Psoas muscle (tissue), 8 donors: ENCODE results near the gene VIPR2. TPM values are rescaled to one million over a fixed set of nuclear protein-coding genes. Genes with fewer than 3 reads are reported as not detected.

ENCODE experiments used
- ATAC-seq, 4 donors: fragments of 200-7000 bp; cut with Tn5 transposase; one replicate each; pipeline ENCODE4 v1.9.1; 2020; ENCODE audit warnings: moderate library complexity in 3 of 4, mild to moderate bottlenecking in 2 of 4
- DNase-seq, 2 donors: peaks; one replicate each; pipeline ENCODE4 v3.0.0-alpha.2; 2020
- H3K27ac ChIP-seq: fragments of 200-600 bp; one replicate; pipeline ENCODE4 v1.8.0; 2022
- H3K27me3 ChIP-seq, 3 donors: fragments of 200-600 bp in 1 of 3; one replicate each; pipeline versions ENCODE4 v1.6.1 to v1.8.0; 2013 to 2022; ENCODE audit warnings: low read length in 2 of 3, mild to moderate bottlenecking in 2 of 3, moderate library complexity in 1 of 3; ENCODE audit not compliant: insufficient read depth in 3 of 3
- H3K36me3 ChIP-seq, 2 donors: fragments of 200-600 bp in 1 of 2; one replicate each; pipeline versions ENCODE4 v1.6.1 to v1.8.0; 2013 to 2022; ENCODE audit warnings: low read depth in 1 of 2, mild to moderate bottlenecking in 1 of 2, moderate library complexity in 1 of 2; ENCODE audit not compliant: insufficient read depth in 1 of 2
- H3K4me1 ChIP-seq: fragments of 200-600 bp; one replicate; pipeline ENCODE4 v1.8.0; 2022
- H3K4me3 ChIP-seq: fragments of 200-600 bp; one replicate; pipeline ENCODE4 v1.8.0; 2022; ENCODE audit warnings: mild to moderate bottlenecking
- H3K9me3 ChIP-seq: fragments of 200-600 bp; one replicate; pipeline ENCODE4 v1.8.0; 2022
- WGBS, 3 donors: extraction: QIAGEN DNeasy Blood & Tissue Kit; methylation state at CpG; one replicate each; pipeline versions ENCODE4 v1.1.6 to v1.1.7; 2013; 5-methylcytosine and 5-hydroxymethylcytosine counted together
- intact Hi-C, 2 donors: fragments of 100-400 bp; cut with DNase I; formaldehyde crosslinking; loops; one replicate each; pipeline versions ENCODE4 v1.11.0 to v1.14.2; 2022
- polyA plus RNA-seq, 3 donors: library from polyadenylated mRNA; stranded (reverse); fragments of 200-250 nt; gene quantifications; one replicate each; pipeline ENCODE4 v1.2.3, GENCODE V29; 2013
- total RNA-seq, 4 donors: library from RNA; stranded (reverse); fragmentation: NEBNext Ultra II Directional in 2 of 4; extraction: Animal tissue kit (Norgen Biotek cat#: 25700) in 2 of 4; gene quantifications; one replicate each; pipeline versions ENCODE4 v1.2.1 to v1.2.4, GENCODE V29; 2021 to 2023
- TF ChIP-seq, protein P1 (sequence below): fragments of 200-600 bp; IDR thresholded peaks from one replicate; pipeline ENCODE4 v1.8.0; 2022; ENCODE audit warnings: antibody characterized with exemption
- donor health status: healthy with polysubstance abuse.
- donor health status: DM: no; HTN: no; CAD: no; lungs with moderate emphysema.
- donor health status: Bipolar disorder and iron deficiency.
- donor health status: healthy.
- donor health status: DM: yes; HTN: yes; CAD: no.
- donor health status: DM: no; HTN: no; CAD: no.
- donor health status: DM: no; HTN: no; CAD: no.
- donor health status: DM: yes; HTN: yes; CAD: no.

The VIPR2 gene
- total and polyA plus RNA-seq, 7 donors = 0.60 to 3.6 (median 2.4) TPM

DNA sequence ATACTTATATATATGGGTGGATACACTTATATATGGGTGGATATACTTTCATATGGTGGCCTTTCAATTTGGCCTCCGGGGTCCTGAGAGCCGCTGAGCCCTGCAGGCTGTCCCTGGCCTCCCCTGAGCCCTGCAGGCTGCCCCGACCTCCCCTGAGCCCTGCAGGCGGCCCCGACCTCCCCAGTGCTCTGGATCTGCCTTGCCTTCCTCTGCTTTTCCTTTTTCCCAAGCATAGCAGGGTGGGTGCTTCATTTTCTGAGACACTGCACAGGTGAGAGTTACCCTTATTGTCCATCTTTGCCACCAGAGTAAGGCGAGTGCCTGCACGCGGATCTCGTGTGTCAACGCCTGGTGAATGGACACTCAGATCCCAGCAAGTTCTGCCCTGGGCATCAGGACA is 106.6 kb downstream of the VIPR2 start:
- H3K9me3 ChIP-seq = no peaks in the 10 kb centered on the region
- DNase-seq (no peak), ATAC-seq (no peak)
- H3K27ac ChIP-seq = no peak overlapping the region
- peaks cover 8% of the 10 kb centered on the region for H3K4me1 ChIP-seq
- intact Hi-C loops = loop anchor here in 1 of 2 donors (10.0 kb wide), 1 partner anchor 107 kb away; the partner anchor contains the start of gene VIPR2
- TF ChIP-seq, protein P1, sequence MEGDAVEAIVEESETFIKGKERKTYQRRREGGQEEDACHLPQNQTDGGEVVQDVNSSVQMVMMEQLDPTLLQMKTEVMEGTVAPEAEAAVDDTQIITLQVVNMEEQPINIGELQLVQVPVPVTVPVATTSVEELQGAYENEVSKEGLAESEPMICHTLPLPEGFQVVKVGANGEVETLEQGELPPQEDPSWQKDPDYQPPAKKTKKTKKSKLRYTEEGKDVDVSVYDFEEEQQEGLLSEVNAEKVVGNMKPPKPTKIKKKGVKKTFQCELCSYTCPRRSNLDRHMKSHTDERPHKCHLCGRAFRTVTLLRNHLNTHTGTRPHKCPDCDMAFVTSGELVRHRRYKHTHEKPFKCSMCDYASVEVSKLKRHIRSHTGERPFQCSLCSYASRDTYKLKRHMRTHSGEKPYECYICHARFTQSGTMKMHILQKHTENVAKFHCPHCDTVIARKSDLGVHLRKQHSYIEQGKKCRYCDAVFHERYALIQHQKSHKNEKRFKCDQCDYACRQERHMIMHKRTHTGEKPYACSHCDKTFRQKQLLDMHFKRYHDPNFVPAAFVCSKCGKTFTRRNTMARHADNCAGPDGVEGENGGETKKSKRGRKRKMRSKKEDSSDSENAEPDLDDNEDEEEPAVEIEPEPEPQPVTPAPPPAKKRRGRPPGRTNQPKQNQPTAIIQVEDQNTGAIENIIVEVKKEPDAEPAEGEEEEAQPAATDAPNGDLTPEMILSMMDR = no peak
- H3K27me3 ChIP-seq = no peaks in the 10 kb centered on the region
- whole genome bisulfite sequencing, 3 donors = 82 to 85% (median 83%) methylated on average over 10 of the region's 10 CpGs
- H3K4me3 ChIP-seq = no peak overlapping the region
- H3K36me3 ChIP-seq = peaks cover 0 to 3% of the 10 kb centered on the region in 2 donors

DNA sequence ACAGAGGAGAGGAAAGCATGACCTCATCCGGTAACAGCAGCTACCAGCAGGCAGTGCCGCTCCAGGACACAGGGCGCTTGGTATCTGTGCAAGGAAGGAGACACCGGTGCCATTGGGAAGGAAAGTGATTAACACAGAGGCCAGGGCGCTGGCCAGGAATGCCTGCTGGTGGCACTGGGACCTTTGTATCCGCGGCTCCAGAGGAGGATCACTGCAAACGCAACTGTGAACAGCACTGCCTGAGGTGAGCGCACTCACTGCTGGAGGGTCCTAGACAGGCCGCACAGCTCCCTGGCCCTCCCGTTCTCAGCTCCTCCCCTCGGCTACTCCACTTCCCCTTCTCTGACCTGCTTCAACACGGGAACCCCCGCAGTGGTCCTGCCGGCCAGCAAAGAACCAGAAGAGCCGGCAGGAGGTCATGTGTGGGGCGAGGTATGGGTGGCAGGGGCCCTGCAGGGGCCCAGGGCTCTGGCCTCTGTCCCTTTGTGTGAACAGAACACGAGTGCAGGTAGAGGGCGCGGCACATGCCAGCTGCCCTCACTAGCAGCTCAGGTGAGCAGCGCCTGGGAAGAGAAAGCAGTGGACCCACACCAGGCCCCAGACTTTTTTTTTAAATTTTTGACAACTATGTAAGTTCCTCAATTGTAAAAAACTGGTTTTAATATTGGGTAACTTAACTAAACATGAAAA is 107.6 kb downstream of the VIPR2 start:
- Histone ChIP-seq H3K27ac (no peak overlapping the region), H3K36me3 (no peaks in the 10 kb centered on the region), H3K9me3 (no peaks in the 10 kb centered on the region), H3K4me3 (no peak overlapping the region), H3K4me1 (peaks cover 8% of the 10 kb centered on the region), H3K27me3 (no peaks in the 10 kb centered on the region)
- TF ChIP-seq, protein P1 = no peak
- WGBS, 3 donors = 74 to 77% (median 76%) methylated on average over 21 of the region's 21 CpGs
- ATAC-seq = no peak
- DNase-seq = no peak
- intact Hi-C loops = loop anchor here in 1 of 2 donors (10.0 kb wide), 1 partner anchor 108 kb away; the partner anchor contains the start of gene VIPR2

DNA sequence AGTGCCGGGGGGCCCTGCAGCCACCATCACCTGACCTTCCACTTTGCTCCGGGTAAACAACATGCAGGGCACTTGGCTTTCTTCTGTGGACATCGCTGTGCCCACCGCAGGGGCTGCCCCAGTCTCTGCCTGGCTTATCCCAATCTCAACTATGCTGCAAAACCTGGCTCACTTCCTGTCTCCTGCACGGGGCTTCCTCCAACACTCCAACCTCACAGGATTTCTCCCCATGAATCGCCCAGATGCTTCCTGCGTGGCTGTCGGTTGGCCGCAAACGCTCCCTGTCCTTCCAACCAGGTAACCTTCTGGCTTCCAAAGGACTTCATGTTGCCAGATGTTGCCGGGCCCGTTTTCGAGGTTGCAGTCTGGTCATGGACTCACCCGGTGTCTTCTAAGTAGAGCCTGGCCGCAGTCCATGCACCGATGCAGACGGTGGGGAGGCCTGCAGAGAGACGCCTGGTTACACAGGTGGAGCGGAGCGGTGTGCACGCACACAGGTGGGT is 109.0 kb downstream of the VIPR2 start:
- intact Hi-C loops = loop anchor here in 1 of 2 donors (10.0 kb wide), 1 partner anchor 109 kb away; the partner anchor contains the start of gene VIPR2
- peaks cover 8% of the 10 kb centered on the region for H3K4me1 ChIP-seq
- TF ChIP-seq, protein P1 = no peak
- DNase-seq (no peak), ATAC-seq (no peak)
- 78 to 82% (median 80%) methylated on average over 21 of the region's 21 CpGs for WGBS, 3 donors
- H3K27me3 ChIP-seq = no peaks in the 10 kb centered on the region
- H3K36me3 ChIP-seq = no peaks in the 10 kb centered on the region
- H3K27ac ChIP-seq = no peak overlapping the region
- H3K4me3 ChIP-seq = no peak overlapping the region
- no peaks in the 10 kb centered on the region for H3K9me3 ChIP-seq

DNA sequence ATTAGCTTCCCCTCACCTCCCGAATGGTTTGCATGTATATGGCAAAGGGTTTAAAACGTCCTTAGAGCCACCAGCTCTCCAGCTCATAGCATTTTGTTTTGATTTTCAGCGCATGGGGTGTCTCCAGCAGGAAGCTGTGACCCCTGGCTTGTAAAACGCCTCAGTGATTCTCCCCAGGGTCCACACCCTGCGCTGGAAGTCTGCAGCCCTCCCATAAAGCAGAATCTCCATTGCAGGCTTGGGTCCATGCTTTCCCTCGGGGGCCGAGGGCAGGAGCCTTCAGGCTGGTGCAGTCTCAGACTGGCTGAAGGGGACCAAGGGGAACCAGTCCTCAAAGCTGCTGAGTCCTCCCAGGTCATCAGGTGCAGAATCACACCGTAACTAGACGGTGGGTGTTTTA is 109.7 kb downstream of the VIPR2 start:
- DNase-seq = no peak
- 85 to 86% (median 85%) methylated on average over 9 of the region's 9 CpGs for WGBS, 3 donors
- Histone ChIP-seq H3K27me3 (no peaks in the 10 kb centered on the region), H3K27ac (no peak overlapping the region), H3K9me3 (no peaks in the 10 kb centered on the region), H3K4me1 (peaks cover 8% of the 10 kb centered on the region), H3K4me3 (no peak overlapping the region), H3K36me3 (no peaks in the 10 kb centered on the region)
- TF ChIP-seq, protein P1 = no peak
- intact Hi-C loops = loop anchor here (5.0 to 10.0 kb wide), 3 partner anchors 62 to 110 kb away; partner anchors contain the start of gene VIPR2 (in 2 of the 2)
- ATAC-seq = no peak
